T-cell (primary cell): ENCODE measurements around the gene TNPO3. TPM values are rescaled to one million over a fixed set of nuclear protein-coding genes. Genes with fewer than 3 reads are reported as not detected.

Source experiments
- ATAC-seq, 4 experiments: fragments of 200-7000 bp in 3 of 4; fragments of 150-1000 bp in 1 of 4; cut with Tn5 transposase; replicated peaks in 1 of 4; 1 replicate in 3 of 4; 2 replicates in 1 of 4; pipeline ENCODE4 v1.10.0; 2021; ENCODE audit warnings: moderate library complexity in 3 of 4, mild to moderate bottlenecking in 2 of 4, moderate number of reproducible peaks in 1 of 4
- CTCF ChIA-PET, 2 donors: fragments of 300-600 bp; sonication (Branson Sonifier 250); formaldehyde crosslinking; loops; one replicate each; lab custom pipeline; 2022; ENCODE audit warnings: antibody characterized with exemption in 2 of 2; lab: Charles Lee
- POLR2A ChIA-PET, 2 donors: fragments of 300-600 bp; sonication (Branson Sonifier 250); formaldehyde crosslinking; loops; one replicate each; lab custom pipeline; 2022; ENCODE audit warnings: antibody characterized with exemption in 2 of 2; lab: Charles Lee
- DNase-seq, 35 experiments: peaks; one replicate each; pipeline versions ENCODE4 v3.0.0 to v3.0.0-alpha.2; 2013 to 2023
- H3K27ac ChIP-seq: one replicate; pipeline ENCODE4 v1.5.1; 2013; ENCODE audit warnings: low read length
- H3K27me3 ChIP-seq, 2 experiments: replicated peaks in 1 of 2; 1 replicate in 1 of 2; 2 replicates in 1 of 2; pipeline versions ENCODE4 v1.6.1 to v1.7.0; 2013; ENCODE audit warnings: low read length in 1 of 2, mixed read lengths in 1 of 2; ENCODE audit not compliant: control insufficient read depth in 2 of 2, insufficient read depth in 2 of 2; ENCODE audit errors: extremely low read depth in 1 of 2
- H3K36me3 ChIP-seq, 2 donors: 1 replicate in 1 of 2; 2 replicates in 1 of 2; pipeline versions ENCODE4 v1.6.1 to v1.7.0; 2013; ENCODE audit warnings: low read length in 1 of 2; ENCODE audit not compliant: control insufficient read depth in 2 of 2, insufficient read depth in 1 of 2; ENCODE audit errors: extremely low read depth in 1 of 2
- H3K4me1 ChIP-seq, 2 experiments: 1 replicate in 1 of 2; 2 replicates in 1 of 2; pipeline versions ENCODE4 v1.6.1 to v1.7.0; 2013; ENCODE audit warnings: low read length in 2 of 2, mixed read lengths in 1 of 2; ENCODE audit not compliant: insufficient read depth in 2 of 2, control insufficient read depth in 1 of 2; ENCODE audit errors: extremely low read depth in 1 of 2
- H3K4me3 ChIP-seq, 2 donors: 1 replicate in 1 of 2; 2 replicates in 1 of 2; pipeline versions ENCODE4 v1.5.1 to v1.7.0; 2013; ENCODE audit warnings: mild to moderate bottlenecking in 2 of 2, low read length in 1 of 2, moderate library complexity in 1 of 2; ENCODE audit not compliant: control insufficient read depth in 1 of 2; ENCODE audit errors: extremely low read depth in 1 of 2
- H3K9me3 ChIP-seq: 2 replicates; pipeline ENCODE4 v1.7.0; 2013
- H3K27ac Mint-ChIP-seq, 2 donors: one replicate each; pipeline ENCODE4 v1.8.0; 2020 to 2021; ENCODE audit warnings: mild to moderate bottlenecking in 2 of 2, mixed read lengths in 2 of 2
- H3K27me3 Mint-ChIP-seq, 2 donors: one replicate each; pipeline ENCODE4 v1.8.0; 2021 to 2022; ENCODE audit warnings: mixed read lengths in 2 of 2
- H3K36me3 Mint-ChIP-seq: one replicate; pipeline ENCODE4 v1.8.0; 2021; ENCODE audit warnings: mixed read lengths
- H3K4me1 Mint-ChIP-seq, 3 donors: one replicate each; pipeline ENCODE4 v1.8.0; 2020 to 2022; ENCODE audit warnings: mixed read lengths in 3 of 3, mild to moderate bottlenecking in 1 of 3
- H3K4me3 Mint-ChIP-seq, 3 donors: one replicate each; pipeline ENCODE4 v1.8.0; 2020 to 2022; ENCODE audit warnings: mild to moderate bottlenecking in 3 of 3, mixed read lengths in 3 of 3, moderate library complexity in 3 of 3
- H3K9me3 Mint-ChIP-seq, 3 donors: one replicate each; pipeline ENCODE4 v1.8.0; 2020 to 2022; ENCODE audit warnings: mixed read lengths in 3 of 3
- WGBS: methylation state at CpG from one replicate; pipeline ENCODE4 v1.1.5; 2013; ENCODE audit warnings: missing lambda C conversion rate; ENCODE audit not compliant: insufficient coverage; 5-methylcytosine and 5-hydroxymethylcytosine counted together
- total RNA-seq, 35 experiments: library from RNA in 6 of 35; stranded (reverse) in 6 of 35; fragments of 120-200 nt in 1 of 35; gene quantifications; one replicate each; pipeline versions ENCODE4 v1.2.1 to v1.2.4 and lab custom pipeline; 2013 to 2026

TNPO3 gene
- total RNA-seq, 5 donors from 2014 or later (not counting 1 experiment from before 2014, with no cell fraction given), result 26.5 to 39.9 (median 35.9) TPM

- H3K9me3 Mint-ChIP-seq, result no peaks in the 10 kb centered on the region
- no peaks in the 10 kb centered on the region for H3K27me3 ChIP-seq
- no peak overlapping the region for H3K27ac Mint-ChIP-seq
- peaks cover 69% of the 10 kb centered on the region for H3K36me3 Mint-ChIP-seq
- 58% methylated on average over 2 of the region's 7 CpGs for WGBS
- H3K36me3 ChIP-seq, result peaks cover 12 to 84% of the 10 kb centered on the region in 2 donors
- POLR2A ChIA-PET, result interaction anchor here in 1 of 2 donors (0.7 kb wide), 1 partner anchor 18 kb away, joined by 5 read pairs; no protein-coding TSS in a partner anchor
- ATAC-seq (no peak), DNase-seq (no peak)
- H3K9me3 ChIP-seq, result no peaks in the 10 kb centered on the region
- no peak overlapping the region for H3K27ac ChIP-seq
- CTCF ChIA-PET, result interaction anchor here (0.6 kb wide), 2 partner anchors 120 to 246 kb away, joined by 3 to 4 read pairs; no protein-coding TSS in a partner anchor
- H3K27me3 Mint-ChIP-seq, result no peaks in the 10 kb centered on the region
- no peaks in the 10 kb centered on the region for H3K4me1 ChIP-seq
- H3K4me3 Mint-ChIP-seq, result no peak overlapping the region
- no peaks in the 10 kb centered on the region for H3K4me1 Mint-ChIP-seq
- H3K4me3 ChIP-seq, result no peak overlapping the region
These were observed 80.5 kb downstream of the TNPO3 start for GRCh38 chr7:128974241-128974934.

GRCh38 chr7:128968624-128969023, 86.3 kb downstream of the TNPO3 start:
- Mint-ChIP-seq H3K36me3 (peaks cover 51% of the 10 kb centered on the region), H3K4me1 (peaks cover 0 to 3% (median 2%) of the 10 kb centered on the region in 3 donors), H3K4me3 (no peak overlapping the region), H3K27ac (no peak overlapping the region), H3K27me3 (no peaks in the 10 kb centered on the region), H3K9me3 (no peaks in the 10 kb centered on the region)
- no peak overlapping the region for H3K4me3 ChIP-seq
- H3K27ac ChIP-seq, result no peak overlapping the region
- H3K4me1 ChIP-seq, result no peaks in the 10 kb centered on the region
- DNase-seq, result no peak
- ChIA-PET CTCF (interaction anchor here in 1 of 2 donors (0.6 to 0.7 kb wide), 2 partner anchors 10 to 23 kb away, joined by 3 to 5 read pairs; no protein-coding TSS in a partner anchor), POLR2A (interaction anchor here in 1 of 2 donors (0.6 kb wide), 1 partner anchor 81 kb away, joined by 3 read pairs; no protein-coding TSS in a partner anchor)
- peaks cover 12 to 79% of the 10 kb centered on the region in 2 donors for H3K36me3 ChIP-seq
- H3K27me3 ChIP-seq, result no peaks in the 10 kb centered on the region
- whole genome bisulfite sequencing, result 100% methylated on average over 1 of the region's 1 CpG
- no peak for ATAC-seq
- H3K9me3 ChIP-seq, result no peaks in the 10 kb centered on the region

- H3K27ac Mint-ChIP-seq, result peak overlapping the region in 1 of 2 donors; percentile 33
- DNase-seq, result peak in 1 of 35 experiments; percentile 36
- no peak for ATAC-seq
- 67% methylated on average over 1 of the region's 1 CpG for WGBS
- H3K9me3 Mint-ChIP-seq, result no peaks in the 10 kb centered on the region
- Histone ChIP-seq H3K27me3 (no peaks in the 10 kb centered on the region), H3K9me3 (no peaks in the 10 kb centered on the region), H3K4me1 (no peaks in the 10 kb centered on the region), H3K36me3 (peaks cover 5 to 66% of the 10 kb centered on the region in 2 donors), H3K27ac (peak overlapping the region; percentile 2), H3K4me3 (no peak overlapping the region)
- ChIA-PET POLR2A (interaction anchor here in 1 of 2 donors (0.7 kb wide), 1 partner anchor 986 kb away, joined by 4 read pairs; no protein-coding TSS in a partner anchor), CTCF (interaction anchor here in 1 of 2 donors (0.6 kb wide), 1 partner anchor 11 kb away, joined by 3 read pairs; no protein-coding TSS in a partner anchor)
- H3K36me3 Mint-ChIP-seq, result peaks cover 40% of the 10 kb centered on the region
- H3K4me1 Mint-ChIP-seq, result peaks cover 0 to 15% (median 6%) of the 10 kb centered on the region in 3 donors
- H3K4me3 Mint-ChIP-seq, result no peak overlapping the region
- no peaks in the 10 kb centered on the region for H3K27me3 Mint-ChIP-seq
These were observed 91.6 kb downstream of the TNPO3 start for GRCh38 chr7:128963327-128963757.

GRCh38 chr7:128962899-128963298, 92.0 kb downstream of the TNPO3 start:
- Histone ChIP-seq H3K4me3 (no peak overlapping the region), H3K27ac (peak overlapping the region; percentile 2), H3K4me1 (no peaks in the 10 kb centered on the region), H3K36me3 (peaks cover 5 to 64% of the 10 kb centered on the region in 2 donors), H3K27me3 (no peaks in the 10 kb centered on the region), H3K9me3 (no peaks in the 10 kb centered on the region)
- no peak for DNase-seq
- no peaks in the 10 kb centered on the region for H3K27me3 Mint-ChIP-seq
- POLR2A ChIA-PET, result no interaction called here
- H3K4me3 Mint-ChIP-seq, result no peak overlapping the region
- ATAC-seq, result no peak
- H3K4me1 Mint-ChIP-seq, result peaks cover 0 to 15% (median 6%) of the 10 kb centered on the region in 3 donors
- H3K27ac Mint-ChIP-seq, result peak overlapping the region in 1 of 2 donors; percentile 33
- H3K36me3 Mint-ChIP-seq, result peaks cover 41% of the 10 kb centered on the region
- CTCF ChIA-PET, result no interaction called here
- H3K9me3 Mint-ChIP-seq, result no peaks in the 10 kb centered on the region

- Histone ChIP-seq H3K27ac (no peak overlapping the region), H3K27me3 (no peaks in the 10 kb centered on the region), H3K9me3 (no peaks in the 10 kb centered on the region), H3K4me1 (no peaks in the 10 kb centered on the region), H3K36me3 (peaks cover 5 to 67% of the 10 kb centered on the region in 2 donors), H3K4me3 (no peak overlapping the region)
- Mint-ChIP-seq H3K27me3 (no peaks in the 10 kb centered on the region), H3K9me3 (no peaks in the 10 kb centered on the region), H3K4me1 (peaks cover 0 to 15% (median 6%) of the 10 kb centered on the region in 3 donors), H3K27ac (no peak overlapping the region), H3K36me3 (peaks cover 42% of the 10 kb centered on the region), H3K4me3 (no peak overlapping the region)
- CTCF ChIA-PET, result interaction anchor here in 1 of 2 donors (0.6 kb wide), 1 partner anchor 347 kb away, joined by 7 read pairs; no protein-coding TSS in a partner anchor
- ATAC-seq (no peak), DNase-seq (no peak)
- POLR2A ChIA-PET, result interaction anchor here in 1 of 2 donors (0.6 kb wide), 1 partner anchor 52 kb away, joined by 10 read pairs; no protein-coding TSS in a partner anchor
- 94% methylated on average over 4 of the region's 8 CpGs for WGBS
These were observed 93.8 kb downstream of the TNPO3 start for GRCh38 chr7:128961030-128961659.

- peaks cover 42% of the 10 kb centered on the region for H3K36me3 Mint-ChIP-seq
- H3K27ac Mint-ChIP-seq, result no peak overlapping the region
- Histone ChIP-seq H3K9me3 (no peaks in the 10 kb centered on the region), H3K36me3 (peaks cover 7 to 72% of the 10 kb centered on the region in 2 donors), H3K27me3 (no peaks in the 10 kb centered on the region), H3K4me1 (no peaks in the 10 kb centered on the region), H3K27ac (no peak overlapping the region), H3K4me3 (no peak overlapping the region)
- no peaks in the 10 kb centered on the region for H3K27me3 Mint-ChIP-seq
- ChIA-PET POLR2A (no interaction called here), CTCF (interaction anchor here in 1 of 2 donors (0.6 kb wide), 1 partner anchor 68 kb away, joined by 3 read pairs; no protein-coding TSS in a partner anchor)
- DNase-seq (no peak), ATAC-seq (no peak)
- no peak overlapping the region for H3K4me3 Mint-ChIP-seq
- no peaks in the 10 kb centered on the region for H3K9me3 Mint-ChIP-seq
- WGBS, result 48% methylated on average over 4 of the region's 4 CpGs
- H3K4me1 Mint-ChIP-seq, result peaks cover 0 to 17% (median 6%) of the 10 kb centered on the region in 3 donors
These were observed 95.6 kb downstream of the TNPO3 start for GRCh38 chr7:128959296-128959695.
